Stomach (tissue), 4 donors: Measurements from ENCODE around the gene ATP6V1G2.

ENCODE experiments used
- CTCF ChIP-seq, 7 experiments: fragments of 450-650 bp in 4 of 7; fragments of 200-600 bp in 3 of 7; sonication (generic) in 3 of 7; IDR thresholded peaks; one replicate each; pipeline ENCODE4 v1.5.1; 2016 to 2019; ENCODE audit warnings: antibody characterized with exemption in 7 of 7, control low read depth in 2 of 7, mild to moderate bottlenecking in 1 of 7
- POLR2A ChIP-seq, 4 donors: fragments of 450-650 bp; IDR thresholded peaks; one replicate each; pipeline ENCODE4 v1.6.1; 2016; ENCODE audit warnings: antibody characterized with exemption in 4 of 4, control low read depth in 2 of 4, mild to moderate bottlenecking in 1 of 4, moderate library complexity in 1 of 4
- POLR2AphosphoS5 ChIP-seq, 3 donors: sonication (generic); formaldehyde crosslinking; IDR thresholded peaks; one replicate each; pipeline ENCODE4 v1.6.1; 2016; ENCODE audit warnings: antibody characterized with exemption in 3 of 3

GRCh38 chr6:31573239-31574105, 27.1 kb upstream of the ATP6V1G2 start:
- TF ChIP-seq CTCF (IDR thresholded peaks at IDR 0.05): no peak
- TF ChIP-seq POLR2AphosphoS5 (IDR thresholded peaks at IDR 0.05): no peak
- no peak for TF ChIP-seq POLR2A (IDR thresholded peaks at IDR 0.05)
